Osteocyte (in vitro differentiated cells): ENCODE measurements around the gene CYFIP2. TPM values are rescaled to one million over a fixed set of nuclear protein-coding genes. Genes with fewer than 3 reads are reported as not detected.

ENCODE experiments used
- DNase-seq: peaks from one replicate; pipeline ENCODE4 v3.0.0; 2021; ENCODE audit warnings: mixed read lengths; ENCODE audit not compliant: unreplicated experiment; ENCODE audit errors: extremely low spot score
- H3K27ac Mint-ChIP-seq: one replicate; pipeline ENCODE4 v1.8.0; 2021; ENCODE audit warnings: mild to moderate bottlenecking, mixed read lengths; ENCODE audit not compliant: unreplicated experiment
- H3K27me3 Mint-ChIP-seq: one replicate; pipeline ENCODE4 v1.8.0; 2021; ENCODE audit warnings: mixed read lengths; ENCODE audit not compliant: unreplicated experiment
- H3K36me3 Mint-ChIP-seq: one replicate; pipeline ENCODE4 v1.8.0; 2021; ENCODE audit warnings: mixed read lengths; ENCODE audit not compliant: unreplicated experiment
- H3K4me1 Mint-ChIP-seq: one replicate; pipeline ENCODE4 v1.8.0; 2021; ENCODE audit warnings: mixed read lengths; ENCODE audit not compliant: unreplicated experiment
- H3K4me3 Mint-ChIP-seq: one replicate; pipeline ENCODE4 v1.8.0; 2021; ENCODE audit warnings: mild to moderate bottlenecking, moderate library complexity, mixed read lengths; ENCODE audit not compliant: unreplicated experiment
- H3K9me3 Mint-ChIP-seq: one replicate; pipeline ENCODE4 v1.8.0; 2021; ENCODE audit warnings: mixed read lengths; ENCODE audit not compliant: unreplicated experiment
- CTCF ChIP-seq: fragments of 200-600 bp; sonication (generic); IDR thresholded peaks from 2 replicates; pipeline ENCODE4 v1.5.0; 2021; ENCODE audit warnings: antibody characterized with exemption, mild to moderate bottlenecking, moderate library complexity
- long read RNA-seq: library from polyadenylated mRNA; unstranded; transcript quantifications from one replicate; pipeline ENCODE4 v2.0.0, GENCODE V29; 2021
- total RNA-seq: library from RNA; stranded (reverse); gene quantifications from 2 replicates; pipeline ENCODE4 v1.2.1, GENCODE V29; 2021

CYFIP2 gene
- total RNA-seq: 26.4 and 33.4 TPM in 2 replicates
- long read RNA-seq, full-length matches to known transcripts: 27 of 63 reads
- long read RNA-seq, partial matches to known transcripts: 24 of 63 reads
- long read RNA-seq, other reads (novel, unspliced or antisense): 12 of 63 reads

- no peak for DNase-seq
- H3K27ac Mint-ChIP-seq: no peak within 1 kb of the TSS
- H3K4me3 Mint-ChIP-seq: peak within 1 kb of the TSS; percentile 89
- no peaks in the 10 kb centered on the region for H3K36me3 Mint-ChIP-seq
- H3K9me3 Mint-ChIP-seq: no peaks in the 10 kb centered on the region
- H3K27me3 Mint-ChIP-seq: peaks cover 21% of the 10 kb centered on the region
- no peak for TF ChIP-seq CTCF
- peaks cover 4% of the 10 kb centered on the region for H3K4me1 Mint-ChIP-seq
Measured at GRCh38 chr5:157265714-157266285, at the start of gene CYFIP2. TSS of gene CYFIP2 (plus strand) at chr5:157266123. CDS start at chr5:157285362, 19,239 bp downstream.

GRCh38 chr5:157216391-157217142, 49.4 kb upstream of the CYFIP2 start:
- no peaks in the 10 kb centered on the region for H3K36me3 Mint-ChIP-seq
- no peaks in the 10 kb centered on the region for H3K4me1 Mint-ChIP-seq
- H3K27ac Mint-ChIP-seq: no peak overlapping the region
- TF ChIP-seq CTCF: no peak
- no peak overlapping the region for H3K4me3 Mint-ChIP-seq
- DNase-seq: no peak
- no peaks in the 10 kb centered on the region for H3K9me3 Mint-ChIP-seq
- H3K27me3 Mint-ChIP-seq: peaks cover 13% of the 10 kb centered on the region

GRCh38 chr5:157217289-157218024, 48.5 kb upstream of the CYFIP2 start:
- H3K27me3 Mint-ChIP-seq: peaks cover 7% of the 10 kb centered on the region

GRCh38 chr5:157219491-157220271, 46.2 kb upstream of the CYFIP2 start:
- TF ChIP-seq CTCF: no peak
- no peak overlapping the region for H3K4me3 Mint-ChIP-seq

More at GRCh38 chr5:157217289-157218024, 48.5 kb upstream of the CYFIP2 start:
- H3K27ac Mint-ChIP-seq: no peak overlapping the region
- H3K9me3 Mint-ChIP-seq: no peaks in the 10 kb centered on the region
- H3K4me3 Mint-ChIP-seq: no peak overlapping the region
- H3K4me1 Mint-ChIP-seq: no peaks in the 10 kb centered on the region
- no peaks in the 10 kb centered on the region for H3K36me3 Mint-ChIP-seq
- TF ChIP-seq CTCF: no peak
- DNase-seq: no peak

More at GRCh38 chr5:157219491-157220271, 46.2 kb upstream of the CYFIP2 start:
- H3K4me1 Mint-ChIP-seq: no peaks in the 10 kb centered on the region
- H3K36me3 Mint-ChIP-seq: no peaks in the 10 kb centered on the region
- no peak for DNase-seq
- H3K27me3 Mint-ChIP-seq: peaks cover 10% of the 10 kb centered on the region
- no peak overlapping the region for H3K27ac Mint-ChIP-seq
- H3K9me3 Mint-ChIP-seq: no peaks in the 10 kb centered on the region
